HG02642 (cell line): ENCODE data around the gene MPV17L2.

Source experiments
- ATAC-seq: cut with Tn5 transposase; IDR thresholded peaks from one replicate; pipeline ENCODE4 v1.9.1; 2021; ENCODE audit warnings: mild to moderate bottlenecking; ENCODE audit not compliant: unreplicated experiment, poor library complexity

The MPV17L2 gene

DNA sequence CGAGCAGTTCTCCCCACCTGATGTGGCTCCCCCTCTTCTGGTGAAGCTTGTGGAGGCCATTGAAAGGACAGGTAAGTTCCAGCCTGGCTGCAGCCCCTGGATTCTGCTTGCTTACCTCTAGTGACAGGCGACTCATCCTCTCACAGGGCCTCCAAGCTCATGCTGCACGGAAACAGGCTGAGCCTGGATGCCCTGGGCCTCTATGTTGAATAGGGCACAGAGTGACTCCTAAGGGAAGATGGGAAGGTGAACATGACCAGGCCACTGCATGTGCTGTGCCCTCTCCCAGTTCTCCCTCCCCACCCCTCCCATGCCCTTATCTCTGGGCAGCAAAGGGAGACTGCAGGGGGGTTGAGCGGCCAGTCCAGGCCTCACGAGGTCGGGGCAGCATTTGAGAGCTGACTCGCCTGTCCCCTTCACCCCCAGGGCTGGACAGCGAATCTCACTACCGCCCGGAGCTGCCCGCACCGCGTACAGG, 32.5 kb upstream of the MPV17L2 start:
- ATAC-seq, result no peak

DNA sequence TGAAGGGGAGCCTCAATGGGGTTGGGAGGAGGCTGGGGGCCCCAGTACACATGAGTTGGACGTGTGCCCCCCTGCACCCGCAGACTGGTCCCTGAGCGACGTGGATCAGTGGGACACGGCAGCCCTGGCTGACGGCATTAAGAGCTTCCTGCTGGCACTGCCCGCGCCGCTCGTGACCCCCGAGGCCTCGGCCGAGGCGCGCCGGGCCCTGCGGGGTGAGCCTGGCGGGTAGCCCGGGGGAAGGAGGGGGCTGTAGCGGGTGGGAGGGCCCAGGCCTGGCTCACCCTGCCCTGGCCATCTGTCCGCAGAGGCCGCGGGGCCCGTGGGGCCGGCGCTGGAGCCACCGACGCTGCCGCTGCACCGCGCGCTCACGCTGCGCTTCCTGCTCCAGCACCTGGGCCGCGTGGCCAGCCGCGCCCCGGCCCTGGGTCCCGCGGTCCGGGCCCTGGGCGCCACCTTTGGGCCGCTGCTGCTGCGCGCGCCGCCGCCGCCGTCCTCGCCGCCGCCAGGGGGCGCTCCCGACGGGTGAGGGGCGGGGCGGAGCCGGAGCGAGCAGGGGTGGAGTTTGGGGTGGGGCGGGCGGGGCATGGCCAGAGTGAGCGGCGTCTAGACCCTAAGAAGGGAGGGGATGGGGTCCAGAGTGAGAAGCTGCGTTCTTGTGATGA, 31.9 kb upstream of the MPV17L2 start:
- peak; percentile 76 for ATAC-seq

DNA sequence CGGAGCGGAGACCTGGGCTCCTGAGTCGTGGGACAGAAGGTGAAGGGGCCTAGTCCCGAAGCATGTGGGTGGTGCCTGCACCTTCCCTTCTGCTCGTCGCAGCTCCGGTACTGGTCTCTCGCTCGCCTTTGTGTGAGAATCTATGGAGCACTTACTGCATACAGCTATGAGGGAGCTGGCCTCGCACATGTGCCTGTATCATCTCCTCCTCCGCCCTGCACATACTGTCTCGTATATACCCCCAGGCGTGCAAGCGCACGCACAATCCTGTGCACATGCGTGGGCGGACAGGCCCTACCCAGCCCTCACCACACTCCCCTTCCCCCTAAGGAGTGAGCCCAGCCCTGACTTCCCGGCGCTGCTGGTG, 31.4 kb upstream of the MPV17L2 start:
- no peak for ATAC-seq

DNA sequence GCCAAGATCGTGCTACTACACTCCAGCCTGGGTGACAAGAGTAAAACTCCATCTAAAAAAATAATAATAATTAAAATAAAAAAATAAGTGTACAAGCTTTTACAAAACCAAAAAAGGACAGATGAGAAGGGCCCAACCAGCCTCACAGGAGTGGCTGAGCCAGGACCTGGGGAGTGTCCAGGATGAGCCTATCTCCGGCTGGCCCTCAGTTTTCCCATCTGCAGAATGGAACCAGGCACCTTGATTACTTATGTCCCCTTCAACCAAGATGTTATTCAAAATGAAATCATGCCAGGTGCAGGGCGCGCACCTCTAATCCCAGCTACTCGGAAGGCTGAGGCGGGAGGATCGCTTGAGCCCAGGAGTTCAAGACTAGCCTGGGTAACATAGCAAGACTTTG, 28.9 kb upstream of the MPV17L2 start:
- no peak for ATAC-seq

DNA sequence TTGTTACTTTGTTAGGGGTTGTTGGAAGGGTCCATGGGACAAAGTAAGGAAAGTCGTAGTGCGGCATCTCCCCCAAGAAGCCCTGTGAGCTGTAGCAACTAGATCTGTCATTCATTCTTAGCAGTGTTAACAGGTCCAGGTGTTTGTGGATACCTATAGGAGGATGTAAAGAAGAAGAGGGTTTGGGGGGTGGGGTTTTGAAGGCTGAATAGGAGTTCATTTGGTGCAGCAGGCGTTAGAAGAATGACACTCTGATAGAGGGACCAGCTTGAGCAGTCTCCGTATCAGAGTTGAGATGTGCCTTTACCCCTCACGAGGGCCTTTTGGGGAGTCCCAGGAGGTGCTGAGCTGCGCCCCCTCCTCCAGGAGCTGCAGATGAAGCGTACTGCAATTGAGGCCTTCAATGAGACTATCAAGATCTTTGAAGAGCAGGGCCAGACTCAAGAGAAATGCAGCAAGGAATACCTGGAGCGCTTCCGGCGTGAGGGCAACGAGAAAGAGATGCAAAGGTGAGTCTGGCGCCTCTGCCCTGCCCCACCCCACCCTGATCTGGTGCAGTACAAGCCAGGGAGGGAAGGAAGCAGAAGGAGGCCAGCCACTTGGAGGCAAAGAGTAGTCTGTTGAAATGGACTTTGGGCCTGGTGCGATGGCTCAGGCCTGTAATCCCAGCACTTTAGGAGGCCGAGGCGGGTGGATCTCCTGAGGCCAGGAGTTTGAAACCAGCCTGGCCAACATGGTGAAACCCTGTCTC, 27.0 kb upstream of the MPV17L2 start:
- ATAC-seq, result no peak

DNA sequence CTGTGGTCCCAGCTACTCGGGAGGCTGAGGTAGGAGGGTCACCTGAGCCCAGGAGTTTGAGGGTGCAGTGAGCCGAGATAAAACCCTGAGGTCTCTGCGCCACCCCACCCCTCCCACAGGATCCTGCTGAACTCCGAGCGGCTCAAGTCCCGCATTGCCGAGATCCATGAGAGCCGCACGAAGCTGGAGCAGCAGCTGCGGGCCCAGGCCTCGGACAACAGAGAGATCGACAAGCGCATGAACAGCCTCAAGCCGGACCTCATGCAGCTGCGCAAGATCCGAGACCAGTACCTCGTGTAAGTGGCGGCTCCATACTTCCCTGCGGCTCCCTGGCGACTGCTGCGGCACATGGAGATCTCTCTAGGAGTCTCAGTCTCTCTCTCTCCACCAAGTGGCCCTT, 26.0 kb upstream of the MPV17L2 start:
- no peak for ATAC-seq

DNA sequence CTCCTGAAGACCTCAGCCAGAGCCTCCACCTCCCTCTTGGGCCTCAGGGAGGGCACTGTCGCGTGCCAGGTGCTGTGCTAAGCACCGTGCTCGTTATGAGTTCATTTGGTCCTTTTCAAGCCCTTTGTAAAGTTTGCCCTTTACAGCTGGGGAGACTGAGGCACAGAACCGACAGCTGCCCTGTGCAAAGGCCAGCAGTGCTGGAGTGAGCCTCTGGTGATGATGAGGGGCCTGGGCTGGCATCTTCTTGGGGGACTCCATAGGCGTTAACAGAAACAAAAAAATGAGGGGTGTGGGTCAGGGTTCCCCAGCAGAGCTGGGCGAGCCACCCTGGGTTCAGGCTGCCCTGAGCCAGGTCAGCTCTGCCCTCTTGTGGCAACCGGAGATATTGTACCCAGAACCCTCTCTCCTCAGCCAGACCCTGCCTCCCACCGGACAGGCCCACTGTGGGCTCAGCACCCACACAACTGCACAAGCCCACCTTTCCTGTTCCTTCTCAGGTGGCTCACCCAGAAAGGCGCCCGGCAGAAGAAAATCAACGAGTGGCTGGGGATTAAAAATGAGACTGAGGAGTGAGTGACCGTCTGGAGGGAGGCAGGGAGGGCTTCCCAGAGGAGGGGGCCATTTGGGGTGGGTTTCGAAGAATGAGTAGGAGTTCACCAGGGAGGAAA, 24.9 kb upstream of the MPV17L2 start:
- peak; percentile 38 for ATAC-seq

DNA sequence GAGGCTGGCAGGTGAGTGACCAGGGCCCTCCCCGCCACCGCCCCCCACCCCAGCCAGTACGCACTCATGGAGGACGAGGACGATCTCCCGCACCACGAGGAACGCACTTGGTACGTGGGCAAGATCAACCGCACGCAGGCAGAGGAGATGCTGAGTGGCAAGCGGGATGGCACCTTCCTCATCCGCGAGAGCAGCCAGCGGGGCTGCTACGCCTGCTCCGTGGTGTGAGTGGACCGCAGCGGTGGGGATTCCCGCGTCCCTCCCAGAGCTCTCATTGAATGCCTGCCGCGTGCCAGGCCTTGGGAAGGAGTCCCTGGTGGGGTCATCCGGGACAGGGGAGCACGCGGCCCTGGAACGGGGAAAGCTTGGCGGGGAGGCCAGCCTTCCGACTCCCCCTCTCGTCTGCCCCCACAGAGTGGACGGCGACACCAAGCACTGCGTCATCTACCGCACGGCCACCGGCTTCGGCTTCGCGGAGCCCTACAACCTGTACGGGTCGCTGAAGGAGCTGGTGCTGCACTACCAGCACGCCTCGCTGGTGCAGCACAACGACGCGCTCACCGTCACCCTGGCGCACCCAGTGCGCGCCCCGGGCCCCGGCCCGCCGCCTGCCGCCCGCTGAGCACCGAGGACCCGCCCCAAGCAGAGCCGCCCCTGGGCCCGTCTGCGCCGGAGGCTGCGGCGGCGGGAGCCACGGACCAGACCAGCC, 24.2 kb upstream of the MPV17L2 start:
- ATAC-seq, result no peak

DNA sequence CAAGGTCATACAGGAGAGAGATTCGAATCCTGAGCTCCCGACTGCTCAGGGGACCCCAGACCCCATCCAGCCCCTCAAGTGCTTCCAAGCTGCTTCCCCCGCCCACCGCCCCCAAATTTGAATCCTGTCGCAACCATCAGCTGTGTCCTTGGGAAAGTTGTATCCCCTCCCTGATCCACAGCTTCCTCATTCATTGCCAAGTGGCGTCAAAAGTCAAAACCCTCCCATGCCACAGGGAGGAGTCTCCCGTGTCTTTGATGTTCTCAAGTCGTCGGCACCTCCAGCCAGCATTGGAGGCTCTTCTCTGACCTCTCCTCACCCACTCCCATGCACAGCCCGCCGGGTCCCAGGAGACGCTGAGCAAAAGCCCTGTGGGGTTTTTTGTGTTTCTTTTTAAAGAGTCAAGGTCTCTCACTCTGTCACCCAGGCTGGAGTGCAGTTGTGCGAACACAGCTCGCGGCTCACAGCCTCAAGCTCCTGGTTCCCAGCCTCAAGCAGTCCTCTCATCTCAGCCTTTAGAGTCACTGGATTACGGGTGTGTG, 22.2 kb upstream of the MPV17L2 start:
- no peak for ATAC-seq

DNA sequence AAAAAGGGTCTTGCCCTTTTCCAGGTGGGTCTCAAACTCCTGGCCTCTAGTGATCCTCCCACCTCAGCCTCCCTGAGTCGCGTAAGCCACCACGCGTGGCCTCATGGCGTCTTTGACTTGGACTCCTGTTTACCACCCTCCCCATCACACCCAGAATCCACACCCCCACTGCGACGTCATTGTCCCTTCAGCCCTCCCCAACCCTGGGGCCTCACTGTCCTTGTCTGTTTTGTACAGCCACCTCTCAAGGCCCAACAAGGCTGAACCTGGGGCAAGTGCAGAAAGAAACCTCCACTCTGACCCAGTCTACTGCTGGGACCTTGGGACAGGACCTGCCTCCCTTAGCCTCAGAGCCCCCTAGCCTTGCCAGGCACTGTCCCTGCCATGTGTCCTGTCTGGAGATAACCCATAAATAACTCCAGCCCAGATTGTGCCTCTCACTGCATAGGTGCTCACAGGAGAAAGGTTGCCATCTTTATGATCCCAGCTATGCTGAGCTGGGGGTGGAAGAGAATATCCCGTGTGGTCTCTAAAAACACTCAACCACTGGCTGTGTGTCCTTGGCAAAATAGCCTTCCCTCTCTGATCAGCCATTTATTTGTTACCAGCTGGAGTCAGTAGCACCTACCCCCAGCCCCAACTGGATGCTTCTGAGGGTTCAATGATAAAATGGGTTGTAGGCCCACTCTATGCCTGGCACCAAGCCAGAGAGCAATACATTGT, 21.3 kb upstream of the MPV17L2 start:
- ATAC-seq, result no peak

DNA sequence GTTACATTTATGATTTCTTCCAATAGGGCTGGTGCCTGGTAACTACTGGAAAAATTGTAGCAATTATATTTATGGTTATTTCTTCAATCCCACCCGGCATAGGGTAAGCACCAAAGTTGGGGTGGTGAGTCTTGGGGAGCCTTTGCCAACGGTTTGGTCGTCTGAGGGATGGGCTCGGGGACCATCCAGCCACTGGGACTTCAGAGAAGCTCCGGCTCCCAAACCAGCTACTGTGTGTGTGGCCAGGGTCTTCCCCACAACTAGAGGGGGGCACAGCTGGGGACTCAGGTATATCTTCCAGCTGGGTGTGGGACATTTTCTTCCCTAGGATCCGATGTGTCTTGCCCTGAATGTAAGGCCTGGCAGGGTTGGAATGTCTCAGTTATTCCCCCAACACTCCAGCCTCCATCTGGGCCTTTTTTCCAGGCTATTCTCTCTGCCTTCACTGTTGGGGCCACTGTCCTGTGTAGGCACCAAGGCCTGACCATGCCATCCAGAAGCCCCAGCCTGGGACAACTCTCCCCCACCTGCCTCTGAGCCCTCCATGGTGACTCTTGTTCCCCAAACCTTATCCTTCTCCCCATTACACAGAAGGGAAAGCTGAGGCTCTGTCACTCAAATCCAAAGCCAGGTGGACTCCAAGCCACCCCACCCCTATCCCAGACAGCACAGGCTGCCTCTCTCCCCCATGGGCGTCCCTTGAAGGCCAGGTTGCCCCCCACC, 20.5 kb upstream of the MPV17L2 start:
- no peak for ATAC-seq

DNA sequence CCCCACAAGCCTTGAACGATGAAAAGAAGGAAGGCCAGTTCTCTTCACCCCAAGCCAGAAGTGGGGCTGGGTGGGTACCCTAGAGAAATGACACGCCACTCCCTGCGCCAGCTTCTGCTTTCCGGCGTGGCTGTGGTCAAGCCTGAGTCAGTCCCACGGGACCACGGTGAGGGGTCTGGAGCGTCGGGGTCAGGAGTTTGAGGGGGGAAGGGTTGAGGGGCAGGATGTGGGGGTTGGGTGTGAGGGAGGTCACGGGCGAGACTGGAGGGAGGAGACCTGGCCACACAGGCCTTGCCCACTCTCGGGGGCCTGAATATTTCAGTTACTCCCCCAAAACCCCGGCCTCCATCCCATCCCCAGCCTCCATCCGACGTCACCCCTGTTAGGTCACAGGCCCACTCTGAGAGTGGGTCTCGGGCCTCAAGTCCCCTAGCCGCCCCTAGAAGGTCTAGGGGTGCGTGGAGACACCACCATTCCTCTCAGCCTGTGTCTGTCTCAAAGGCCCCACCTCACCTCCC, 19.9 kb upstream of the MPV17L2 start:
- ATAC-seq, result peak; percentile 4

DNA sequence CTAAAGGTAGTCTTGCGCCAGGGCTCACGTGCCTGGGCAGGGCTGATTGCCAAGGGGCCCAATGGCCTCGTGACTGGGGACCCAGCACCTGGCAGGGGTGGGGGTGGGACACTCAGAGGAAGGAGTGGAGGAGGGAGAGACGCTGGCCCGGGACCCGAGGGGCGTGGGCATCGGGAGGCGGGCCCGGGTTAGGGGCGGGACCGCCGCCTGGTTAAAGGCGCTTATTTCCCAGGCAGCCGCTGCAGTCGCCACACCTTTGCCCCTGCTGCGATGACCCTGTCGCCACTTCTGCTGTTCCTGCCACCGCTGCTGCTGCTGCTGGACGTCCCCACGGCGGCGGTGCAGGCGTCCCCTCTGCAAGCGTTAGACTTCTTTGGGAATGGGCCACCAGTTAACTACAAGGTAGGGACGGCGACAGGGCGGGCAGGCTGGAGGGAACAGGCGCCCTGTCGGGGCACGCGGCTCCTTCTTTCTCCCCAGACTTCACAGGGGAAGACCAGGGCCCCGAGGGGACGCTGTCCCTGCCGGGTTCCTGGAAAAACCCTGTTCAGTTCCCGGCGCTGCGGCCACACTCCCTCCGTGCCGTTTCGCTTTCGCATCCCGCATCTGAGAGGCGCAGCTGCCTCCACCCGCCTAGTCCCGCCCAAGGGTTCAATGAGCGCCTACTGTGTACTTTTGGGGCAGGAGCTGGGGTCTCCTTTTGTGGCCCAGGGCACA, 19.3 kb upstream of the MPV17L2 start, which contains the start of gene IFI30:
Gene IFI30, plus strand, starts transcription at position 242 of the 717 bp plus-strand sequence. Its CDS starts 29 bp downstream, at position 271.
- ATAC-seq, result peak; percentile 61

DNA sequence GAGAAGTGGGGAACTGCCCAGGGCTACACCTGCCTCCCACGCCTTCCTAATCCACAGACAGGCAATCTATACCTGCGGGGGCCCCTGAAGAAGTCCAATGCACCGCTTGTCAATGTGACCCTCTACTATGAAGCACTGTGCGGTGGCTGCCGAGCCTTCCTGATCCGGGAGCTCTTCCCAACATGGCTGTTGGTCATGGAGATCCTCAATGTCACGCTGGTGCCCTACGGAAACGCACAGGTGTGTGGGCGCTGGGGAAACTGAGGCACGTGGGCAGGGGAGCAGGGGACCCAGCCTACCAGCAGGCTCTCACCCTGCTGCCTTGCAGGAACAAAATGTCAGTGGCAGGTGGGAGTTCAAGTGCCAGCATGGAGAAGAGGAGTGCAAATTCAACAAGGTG, 18.0 kb upstream of the MPV17L2 start:
- ATAC-seq, result no peak

DNA sequence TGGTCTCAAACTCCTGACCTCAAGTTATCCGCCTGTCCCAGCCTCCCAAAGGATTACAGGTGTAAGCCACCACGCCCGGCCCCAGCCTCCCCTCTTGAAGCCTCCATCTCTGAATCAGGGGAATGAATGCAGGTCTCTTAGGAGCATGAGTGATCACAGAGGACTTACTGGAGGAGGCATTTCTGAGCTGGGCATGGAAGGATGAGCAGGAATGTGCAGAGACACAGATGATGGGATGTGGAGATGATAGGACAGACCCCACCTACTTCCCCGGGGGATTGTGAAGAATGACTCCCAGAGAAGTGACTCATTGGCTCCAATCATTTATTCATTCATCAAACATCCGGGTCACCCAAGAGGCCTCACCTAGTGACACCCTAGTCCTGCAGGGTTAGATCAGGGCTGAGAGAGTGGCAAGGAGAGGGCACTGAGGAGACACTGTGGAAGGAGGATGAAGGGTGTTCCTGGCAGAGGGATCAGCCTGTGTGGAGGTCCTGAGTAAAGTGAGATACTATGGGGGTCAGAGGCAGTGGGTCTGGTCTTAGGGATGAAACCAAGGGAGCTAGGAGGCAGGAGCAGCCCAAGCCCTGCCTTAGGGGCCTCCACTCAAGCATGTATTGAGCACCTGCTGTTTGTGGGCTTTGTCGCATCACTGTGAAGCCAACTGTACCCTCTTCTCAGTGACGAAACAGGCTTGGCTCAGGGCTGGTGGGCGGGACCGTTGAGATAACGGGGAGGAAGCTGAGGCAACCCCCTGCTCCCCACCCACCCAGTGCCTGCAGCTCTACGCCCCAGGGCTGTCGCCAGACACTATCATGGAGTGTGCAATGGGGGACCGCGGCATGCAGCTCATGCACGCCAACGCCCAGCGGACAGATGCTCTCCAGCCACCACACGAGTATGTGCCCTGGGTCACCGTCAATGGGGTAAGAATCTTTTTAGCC, 16.4 kb upstream of the MPV17L2 start:
- no peak for ATAC-seq

DNA sequence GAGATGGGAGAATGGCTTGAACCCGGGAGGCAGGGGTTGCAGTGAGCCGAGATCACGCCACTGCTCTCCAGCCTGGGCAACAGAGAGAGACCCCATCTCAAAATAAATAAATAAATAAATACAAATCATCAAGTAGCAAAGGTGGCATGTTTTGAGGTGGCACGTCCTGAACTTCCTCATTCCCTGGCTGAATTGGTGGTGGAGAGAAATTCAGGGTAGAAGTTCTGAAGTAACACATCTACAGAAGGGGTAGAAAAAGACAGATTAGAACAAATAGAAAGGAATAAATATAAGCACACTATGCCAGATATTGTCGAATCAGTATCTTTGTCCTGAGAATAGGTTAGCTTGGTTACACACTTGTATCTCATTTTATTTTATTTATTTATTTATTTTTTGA, 13.1 kb upstream of the MPV17L2 start:
- ATAC-seq, result no peak

DNA sequence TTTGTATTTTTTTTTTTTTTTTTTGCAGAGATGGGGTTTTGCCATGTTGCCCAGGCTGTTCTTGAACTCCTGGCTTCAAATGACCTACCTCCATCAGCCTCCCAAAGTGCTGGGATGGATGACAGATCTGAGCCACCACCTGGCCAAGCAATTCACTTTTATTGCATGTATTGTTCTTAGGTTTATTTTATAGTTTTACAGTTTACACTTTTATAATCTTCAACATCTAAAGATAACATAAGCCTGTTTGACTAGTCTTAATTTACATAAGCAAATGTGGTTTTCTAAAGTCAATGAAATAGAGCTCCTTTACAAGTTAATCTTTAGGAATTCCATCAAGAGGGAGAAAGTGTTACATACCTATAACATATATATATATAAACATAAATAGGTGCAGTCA, 9.5 kb upstream of the MPV17L2 start:
- ATAC-seq, result no peak
